SK-N-SH treated with all-trans-retinoic acid at 6 μM for 48 hours (cell line): ENCODE results near the gene TSEN54.

Experiments
- CSDC2 ChIP-seq: fragments of 250-450 bp; sonication (Bioruptor Pico); IDR thresholded peaks from 2 replicates; pipeline ENCODE4 v1.5.0; 2020; ENCODE audit warnings: mild to moderate bottlenecking, moderate library complexity
- ESRRG ChIP-seq: fragments of 250-450 bp; sonication (Bioruptor Pico); IDR thresholded peaks from 2 replicates; pipeline ENCODE4 v1.6.1; 2021; ENCODE audit warnings: mild to moderate bottlenecking

DNA sequence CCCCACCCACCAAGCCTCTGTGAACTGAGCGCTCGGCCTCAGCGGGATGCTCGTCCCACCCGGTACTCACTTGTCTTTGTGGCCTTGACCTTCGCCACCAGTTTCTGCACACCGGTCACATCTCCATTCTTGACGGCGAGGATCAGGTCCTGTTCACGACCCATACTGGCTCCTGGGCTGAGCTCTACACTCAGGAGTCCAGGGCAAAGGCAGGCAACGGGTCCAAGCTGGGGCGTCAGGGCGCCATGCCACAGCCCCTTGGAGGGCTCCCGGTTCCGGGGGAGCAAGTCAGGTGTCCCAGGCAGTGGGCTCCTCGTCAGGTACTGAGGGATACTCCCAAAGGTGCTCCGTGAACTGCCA lies 2.7 kb upstream of the TSEN54 start:
- TF ChIP-seq CSDC2 (CRISPR knock-in tag): no peak
- no peak for TF ChIP-seq ESRRG (CRISPR knock-in tag)
